ENCODE measurements around the gene ARSA. TPM values are rescaled to one million over a fixed set of nuclear protein-coding genes. Genes with fewer than 3 reads are reported as not detected.
"Not testable (repeated sequence)": the region's sequence is repeated elsewhere in the genome, so short reads cannot be mapped to it uniquely, and the experiment has no call there.

The ARSA gene
- total RNA-seq, 2 donors from 2014 or later = 30.7 to 38.9 TPM

DNA sequence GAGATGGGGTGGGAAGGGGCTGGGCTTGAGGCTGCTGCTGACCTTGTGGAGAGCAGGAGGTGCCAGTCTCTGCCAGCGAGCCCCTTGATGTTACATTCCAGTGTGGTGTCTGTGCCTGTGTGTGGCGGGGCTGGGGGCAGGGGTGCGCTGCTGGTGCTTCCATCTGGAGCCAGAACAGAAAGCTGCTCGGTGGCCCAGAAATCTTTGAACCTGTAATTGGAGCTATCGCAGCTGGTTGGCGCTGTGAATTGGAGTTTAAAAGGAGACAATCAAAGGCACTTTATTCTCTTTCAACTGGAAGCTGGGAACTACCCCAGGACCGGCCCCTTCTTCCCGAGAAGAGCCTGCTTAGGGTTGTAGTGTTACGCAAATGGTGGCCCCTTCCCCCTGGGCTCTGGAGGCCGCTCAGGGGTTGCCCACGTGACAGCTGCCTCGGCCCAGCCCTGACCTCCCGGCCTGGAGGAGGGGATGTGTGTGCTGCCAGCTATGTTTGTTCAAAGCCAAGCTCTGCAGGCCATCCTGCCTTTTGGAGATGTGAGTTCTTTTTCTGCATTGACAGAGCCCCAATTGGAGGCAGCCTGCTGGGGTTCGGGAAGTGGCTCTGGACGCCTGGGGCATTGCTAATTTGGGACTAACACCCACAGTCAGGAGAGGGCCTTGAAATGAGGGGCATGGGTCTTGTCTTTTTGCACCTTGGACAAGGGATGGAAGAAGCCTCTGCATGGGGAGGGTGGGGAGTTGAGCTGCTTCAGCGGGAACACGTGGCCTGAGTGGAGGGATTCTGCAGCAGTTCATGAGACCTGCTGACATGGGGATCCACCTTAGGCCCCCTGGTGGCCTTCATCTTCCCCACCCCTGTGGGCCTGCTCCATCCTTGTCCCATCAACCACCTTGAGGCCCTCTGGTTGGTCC, 14.0 kb upstream of the ARSA start:
- TF ChIP-seq, protein P1, sequence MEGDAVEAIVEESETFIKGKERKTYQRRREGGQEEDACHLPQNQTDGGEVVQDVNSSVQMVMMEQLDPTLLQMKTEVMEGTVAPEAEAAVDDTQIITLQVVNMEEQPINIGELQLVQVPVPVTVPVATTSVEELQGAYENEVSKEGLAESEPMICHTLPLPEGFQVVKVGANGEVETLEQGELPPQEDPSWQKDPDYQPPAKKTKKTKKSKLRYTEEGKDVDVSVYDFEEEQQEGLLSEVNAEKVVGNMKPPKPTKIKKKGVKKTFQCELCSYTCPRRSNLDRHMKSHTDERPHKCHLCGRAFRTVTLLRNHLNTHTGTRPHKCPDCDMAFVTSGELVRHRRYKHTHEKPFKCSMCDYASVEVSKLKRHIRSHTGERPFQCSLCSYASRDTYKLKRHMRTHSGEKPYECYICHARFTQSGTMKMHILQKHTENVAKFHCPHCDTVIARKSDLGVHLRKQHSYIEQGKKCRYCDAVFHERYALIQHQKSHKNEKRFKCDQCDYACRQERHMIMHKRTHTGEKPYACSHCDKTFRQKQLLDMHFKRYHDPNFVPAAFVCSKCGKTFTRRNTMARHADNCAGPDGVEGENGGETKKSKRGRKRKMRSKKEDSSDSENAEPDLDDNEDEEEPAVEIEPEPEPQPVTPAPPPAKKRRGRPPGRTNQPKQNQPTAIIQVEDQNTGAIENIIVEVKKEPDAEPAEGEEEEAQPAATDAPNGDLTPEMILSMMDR (IDR thresholded peaks at IDR 0.05) = peak in 1 of 2 donors; percentile 61
- Histone ChIP-seq H3K4me3 (no peak overlapping the region), H3K36me3 (no peaks in the 10 kb centered on the region), H3K27ac (peak overlapping the region; percentile 51 to 55), H3K9me3 (no peaks in the 10 kb centered on the region), H3K4me1 (peaks cover 0 to 18% of the 10 kb centered on the region in 2 donors), H3K27me3 (no peaks in the 10 kb centered on the region)
- DNase-seq (ENCODE audit: low spot score) = no peak

DNA sequence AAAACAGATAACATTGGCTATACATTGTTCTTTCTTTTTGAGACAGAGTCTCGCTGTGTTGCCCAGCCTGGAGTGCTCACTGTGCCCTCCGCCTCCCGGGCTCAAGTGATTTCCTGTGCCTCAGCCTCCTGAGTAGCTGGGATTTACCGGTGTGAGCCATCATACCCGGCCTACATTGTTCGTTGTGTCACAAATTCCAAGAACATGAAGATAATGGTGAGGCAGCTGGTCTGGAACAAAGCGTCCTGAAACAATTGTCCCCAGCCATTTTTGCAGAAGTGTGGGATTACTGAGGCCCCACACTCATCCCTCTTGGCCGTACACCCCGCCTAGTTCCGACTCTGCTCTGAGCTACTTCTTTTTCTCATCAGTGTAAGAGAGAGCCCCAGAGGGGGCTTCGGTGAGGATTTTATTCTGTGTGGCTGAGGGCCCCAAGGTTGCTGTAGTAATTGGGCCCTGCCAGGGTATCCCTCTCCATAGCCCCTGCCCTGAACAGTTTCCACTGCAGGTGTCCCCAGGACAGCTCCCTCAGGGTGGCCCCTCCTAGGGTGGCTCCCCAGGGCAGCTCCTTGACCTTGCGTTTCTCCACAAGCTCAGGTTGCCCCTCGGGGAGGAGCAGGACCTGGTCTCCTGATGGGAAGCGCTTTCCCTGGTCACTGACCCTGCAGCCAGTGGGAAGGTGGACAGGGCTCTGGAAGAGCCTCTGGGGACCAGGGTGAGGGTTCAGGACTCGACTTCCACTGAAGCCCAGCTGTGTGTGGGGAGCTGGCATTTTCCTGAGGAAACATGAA, 13.1 kb upstream of the ARSA start:
- Histone ChIP-seq H3K36me3 (no peaks in the 10 kb centered on the region), H3K27ac (peak overlapping the region; percentile 51 to 55), H3K4me3 (no peak overlapping the region), H3K9me3 (no peaks in the 10 kb centered on the region), H3K4me1 (peaks cover 0 to 18% of the 10 kb centered on the region in 2 donors), H3K27me3 (no peaks in the 10 kb centered on the region)
- TF ChIP-seq, protein P1 (IDR thresholded peaks at IDR 0.05) = no peak
- DNase-seq (ENCODE audit: low spot score) = no peak

DNA sequence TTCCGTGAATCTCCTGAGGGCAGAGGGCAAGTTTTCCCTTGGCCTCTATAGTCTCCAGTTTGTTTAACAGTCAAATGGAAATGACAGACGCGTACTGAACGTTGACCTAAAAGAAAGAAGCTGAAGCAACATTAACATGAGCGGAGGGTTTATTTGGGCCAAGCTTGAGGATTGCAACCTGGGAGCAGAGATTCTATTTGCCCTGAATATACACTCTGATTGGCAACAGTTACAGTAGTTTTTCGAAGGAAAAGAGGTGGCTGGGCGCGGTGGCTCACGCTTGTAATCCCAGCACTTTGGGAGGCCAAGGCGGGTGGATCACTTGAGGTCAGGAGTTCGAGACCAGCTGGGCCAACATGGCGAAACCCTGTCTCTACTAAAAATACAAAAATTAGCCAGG, 12.3 kb upstream of the ARSA start:
- DNase-seq (ENCODE audit: low spot score); H3K27ac ChIP-seq; H3K4me3 ChIP-seq; H3K36me3 ChIP-seq; H3K27me3 ChIP-seq; H3K9me3 ChIP-seq: not testable (repeated sequence)
- H3K4me1 ChIP-seq = peaks cover 0 to 18% of the 10 kb centered on the region in 2 donors

DNA sequence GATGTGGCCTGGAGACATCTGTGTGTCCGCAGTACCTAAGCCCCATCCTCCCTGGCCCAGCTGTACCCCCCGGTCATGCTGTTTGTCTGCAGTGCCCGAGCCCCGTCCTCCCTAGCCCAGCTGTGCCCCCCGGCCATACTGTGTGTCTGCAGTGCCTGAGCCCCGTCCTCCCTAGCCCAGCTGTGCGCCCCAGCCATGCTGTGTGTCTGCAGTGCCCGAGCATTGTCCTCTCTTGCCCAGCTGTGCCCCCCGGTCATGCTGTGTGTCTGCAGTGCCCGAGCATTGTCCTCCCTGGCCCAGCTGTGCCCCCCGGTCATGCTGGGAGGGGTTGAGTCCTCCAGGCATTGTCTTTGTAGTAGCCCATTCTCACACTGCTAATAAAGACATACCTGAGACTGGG, 7.6 kb upstream of the ARSA start:
- no peaks in the 10 kb centered on the region for H3K4me1 ChIP-seq
- H3K4me3 ChIP-seq = no peak overlapping the region
- H3K27ac ChIP-seq = no peak overlapping the region
- no peaks in the 10 kb centered on the region for H3K9me3 ChIP-seq
- no peaks in the 10 kb centered on the region for H3K27me3 ChIP-seq
- H3K36me3 ChIP-seq = no peaks in the 10 kb centered on the region
- no peak for DNase-seq (ENCODE audit: low spot score)
- TF ChIP-seq, protein P1 (IDR thresholded peaks at IDR 0.05) = no peak

DNA sequence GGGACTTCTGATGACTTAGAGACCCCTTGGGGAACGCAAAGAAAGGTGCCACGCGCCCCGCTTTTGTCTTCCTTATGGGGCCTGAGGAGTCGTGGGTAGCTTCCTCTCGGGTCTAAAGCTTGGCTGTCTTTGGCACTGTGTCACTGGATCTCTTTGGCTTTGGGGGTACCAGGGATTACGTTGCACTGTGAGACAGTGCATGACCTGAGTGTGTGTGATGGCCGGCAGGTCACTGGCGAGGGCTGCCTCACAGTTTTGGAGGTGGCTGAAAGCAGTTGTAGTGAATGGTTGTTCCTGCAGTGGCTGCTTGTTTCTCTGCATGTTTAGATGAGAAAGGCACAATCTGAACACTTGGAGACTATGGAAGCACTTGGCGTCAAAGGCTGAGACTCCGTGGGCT, 5.8 kb upstream of the ARSA start:
- no peaks in the 10 kb centered on the region for H3K9me3 ChIP-seq
- peaks cover 0 to 3% of the 10 kb centered on the region in 2 donors for H3K4me1 ChIP-seq
- DNase-seq (ENCODE audit: low spot score) = no peak
- TF ChIP-seq, protein P1 (IDR thresholded peaks at IDR 0.05) = no peak
- no peak overlapping the region for H3K27ac ChIP-seq
- H3K4me3 ChIP-seq = no peak overlapping the region
- no peaks in the 10 kb centered on the region for H3K36me3 ChIP-seq
- H3K27me3 ChIP-seq = no peaks in the 10 kb centered on the region

DNA sequence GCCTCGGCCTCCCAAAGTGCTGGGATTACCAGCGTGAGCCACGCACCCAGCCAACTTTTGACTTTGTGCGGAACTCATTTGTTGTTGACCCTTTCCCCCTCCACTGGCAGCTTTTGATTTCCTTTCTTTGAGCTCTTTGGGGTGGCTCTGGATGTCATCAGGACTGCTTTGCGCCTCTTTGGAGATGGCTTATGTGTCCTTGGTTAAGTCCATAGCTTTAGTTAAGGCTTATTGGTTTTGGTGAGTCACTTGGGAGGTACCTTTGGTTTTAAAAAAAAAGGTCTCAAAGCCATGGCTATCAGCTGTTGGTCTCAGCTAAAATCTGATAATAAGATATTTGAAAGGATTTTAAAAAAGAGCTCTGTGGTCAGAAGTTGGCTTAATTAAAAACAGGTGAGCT, 5.1 kb upstream of the ARSA start:
- no peak overlapping the region for H3K4me3 ChIP-seq
- H3K36me3 ChIP-seq = no peaks in the 10 kb centered on the region
- no peak overlapping the region for H3K27ac ChIP-seq
- TF ChIP-seq, protein P1 (IDR thresholded peaks at IDR 0.05) = no peak
- H3K27me3 ChIP-seq = no peaks in the 10 kb centered on the region
- H3K4me1 ChIP-seq = peaks cover 0 to 8% of the 10 kb centered on the region in 2 donors
- no peaks in the 10 kb centered on the region for H3K9me3 ChIP-seq
- DNase-seq (ENCODE audit: low spot score) = no peak

Measured in right atrium auricular region (tissue), 2 donors.